Measurements from ENCODE around the gene KCNT1.

KCNT1 gene

DNA sequence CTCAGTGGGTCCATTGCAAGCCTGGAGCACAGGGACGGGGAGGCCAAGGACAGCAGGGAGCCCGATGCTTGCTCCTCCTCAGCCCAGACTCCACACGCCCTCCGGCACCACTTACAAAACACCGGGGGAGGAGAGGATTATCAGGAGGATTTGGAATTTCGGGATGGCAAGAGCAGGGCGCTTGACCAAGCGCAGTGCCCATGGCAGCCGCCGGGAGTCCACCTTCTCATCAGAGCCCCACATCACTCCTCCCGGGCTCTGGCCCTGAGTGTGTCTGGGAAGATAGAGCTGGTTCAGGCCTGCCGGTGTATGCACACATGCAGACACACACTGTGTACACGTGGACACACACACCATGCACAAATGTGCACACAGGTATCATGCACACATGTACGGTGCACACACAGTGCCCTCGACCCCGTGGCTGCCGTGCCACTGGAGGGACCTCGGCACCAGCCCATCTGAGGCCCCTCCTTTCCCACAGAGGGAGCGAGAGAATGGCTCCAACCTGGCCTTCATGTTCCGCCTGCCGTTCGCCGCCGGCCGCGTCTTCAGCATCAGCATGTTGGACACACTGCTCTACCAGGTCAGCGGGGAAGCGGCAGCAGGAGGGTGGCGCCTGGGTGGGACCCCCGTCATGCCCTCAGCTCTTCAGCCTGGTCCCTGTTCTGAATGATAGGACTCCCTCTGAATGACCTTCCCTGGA is 81.7 kb downstream of the KCNT1 start:
- DNase-seq (ENCODE audit: low read depth in 2 of 2): no peak

DNA sequence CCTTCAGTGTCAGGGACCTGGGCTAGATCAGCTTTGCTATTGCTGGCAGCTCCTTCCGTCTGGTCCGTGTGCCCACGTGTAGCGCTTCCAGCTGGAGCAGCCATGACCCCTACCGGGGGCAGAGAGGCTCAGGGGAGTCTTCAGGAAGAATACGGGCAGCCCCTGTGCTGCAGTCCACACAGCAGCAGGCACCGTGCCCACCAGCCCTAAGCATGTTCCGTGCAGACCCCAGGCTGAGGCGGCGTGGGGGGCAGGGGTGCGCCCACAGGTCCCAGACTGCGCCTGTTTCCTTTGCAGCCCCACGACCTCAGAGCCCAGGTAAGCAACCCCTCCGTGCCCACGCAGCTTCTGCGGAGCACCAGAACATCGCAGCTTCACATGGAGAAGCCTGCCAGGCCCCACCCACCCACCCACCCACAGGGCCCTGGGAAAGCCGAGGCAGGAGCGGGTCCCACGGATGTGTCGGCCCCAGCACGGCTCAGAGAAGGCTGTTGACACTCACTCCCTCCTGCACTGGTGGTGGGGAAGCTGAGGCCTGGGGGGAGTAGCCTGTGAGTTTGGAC is 83.1 kb downstream of the KCNT1 start:
- DNase-seq (ENCODE audit: low read depth in 2 of 2): no peak

DNA sequence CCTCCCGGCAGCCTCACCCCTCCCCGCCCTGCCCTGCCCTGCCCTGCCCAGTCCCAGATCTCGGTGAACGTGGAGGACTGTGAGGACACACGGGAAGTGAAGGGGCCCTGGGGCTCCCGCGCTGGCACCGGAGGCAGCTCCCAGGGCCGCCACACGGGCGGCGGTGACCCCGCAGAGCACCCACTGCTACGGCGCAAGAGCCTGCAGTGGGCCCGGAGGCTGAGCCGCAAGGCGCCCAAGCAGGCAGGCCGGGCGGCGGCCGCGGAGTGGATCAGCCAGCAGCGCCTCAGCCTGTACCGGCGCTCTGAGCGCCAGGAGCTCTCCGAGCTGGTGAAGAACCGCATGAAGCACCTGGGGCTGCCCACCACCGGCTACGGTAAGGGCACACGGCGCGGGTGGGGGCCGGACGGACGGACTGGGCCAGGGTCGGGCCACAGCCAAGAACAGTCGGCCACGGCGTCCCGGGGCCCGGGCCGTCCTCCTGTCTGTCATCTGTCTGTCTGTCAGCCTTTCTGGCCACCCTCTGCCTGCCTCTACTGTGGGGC is 84.2 kb downstream of the KCNT1 start:
- DNase-seq (ENCODE audit: low read depth in 2 of 2): no peak

DNA sequence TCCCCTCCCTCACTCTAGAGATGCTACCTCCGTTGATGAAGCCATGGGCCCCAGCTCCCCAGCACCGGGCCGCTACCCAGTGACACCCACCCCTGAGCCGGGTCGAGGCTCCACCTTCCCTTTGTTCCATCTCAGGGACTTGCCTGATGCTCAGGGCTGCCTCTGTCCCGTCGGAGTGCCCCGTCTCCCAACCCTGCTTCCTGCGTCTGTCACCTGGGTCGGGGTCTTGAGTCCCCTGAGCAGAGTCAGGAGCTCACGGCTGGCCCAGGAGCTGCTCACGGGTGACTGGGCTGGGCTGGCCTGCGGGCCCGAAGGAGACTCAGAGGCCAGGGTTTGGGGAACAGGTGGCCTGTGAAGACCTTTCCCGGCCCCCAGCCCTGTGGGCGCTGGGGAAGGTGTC is 85.3 kb downstream of the KCNT1 start:
- no peak for DNase-seq (ENCODE audit: low read depth in 2 of 2)

DNA sequence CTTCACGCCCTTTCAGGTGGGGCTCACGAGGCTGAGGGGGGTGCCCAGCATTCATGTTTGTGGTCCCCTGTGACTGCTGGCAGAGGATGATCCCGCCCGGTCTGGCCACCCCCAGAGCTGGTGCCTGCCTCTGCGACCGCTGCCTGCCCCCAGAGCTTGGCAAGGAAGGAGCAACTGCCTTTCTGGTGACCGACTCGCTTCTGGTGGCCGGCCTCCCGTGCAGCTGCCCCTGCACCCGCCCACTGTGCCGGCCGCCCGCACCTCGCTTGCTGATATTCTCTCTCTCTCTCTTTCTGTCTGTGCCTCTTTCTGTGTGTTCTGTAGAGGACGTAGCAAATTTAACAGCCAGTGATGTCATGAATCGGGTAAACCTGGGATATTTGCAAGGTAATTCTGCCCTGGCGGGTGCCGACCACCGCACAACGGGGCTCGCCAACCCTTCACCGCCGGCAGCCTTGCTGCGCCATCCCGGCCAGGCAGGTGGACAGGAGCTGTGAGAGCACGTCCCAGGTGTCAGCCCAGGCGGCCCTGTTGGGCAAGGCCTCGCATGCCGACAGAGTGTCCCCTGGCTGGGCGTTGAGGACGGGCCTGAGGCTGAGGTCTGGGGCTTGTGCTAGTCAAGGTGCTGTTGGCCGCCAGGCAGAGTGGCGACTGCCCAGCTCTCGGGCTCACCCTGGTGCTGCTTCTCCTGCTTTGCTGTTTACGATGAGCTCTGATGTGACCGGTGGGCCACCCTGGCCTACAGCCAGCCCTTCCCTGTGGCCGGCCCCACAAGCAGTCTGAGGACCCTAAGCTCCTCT is 86.0 kb downstream of the KCNT1 start:
- DNase-seq (ENCODE audit: low read depth in 2 of 2): no peak

DNA sequence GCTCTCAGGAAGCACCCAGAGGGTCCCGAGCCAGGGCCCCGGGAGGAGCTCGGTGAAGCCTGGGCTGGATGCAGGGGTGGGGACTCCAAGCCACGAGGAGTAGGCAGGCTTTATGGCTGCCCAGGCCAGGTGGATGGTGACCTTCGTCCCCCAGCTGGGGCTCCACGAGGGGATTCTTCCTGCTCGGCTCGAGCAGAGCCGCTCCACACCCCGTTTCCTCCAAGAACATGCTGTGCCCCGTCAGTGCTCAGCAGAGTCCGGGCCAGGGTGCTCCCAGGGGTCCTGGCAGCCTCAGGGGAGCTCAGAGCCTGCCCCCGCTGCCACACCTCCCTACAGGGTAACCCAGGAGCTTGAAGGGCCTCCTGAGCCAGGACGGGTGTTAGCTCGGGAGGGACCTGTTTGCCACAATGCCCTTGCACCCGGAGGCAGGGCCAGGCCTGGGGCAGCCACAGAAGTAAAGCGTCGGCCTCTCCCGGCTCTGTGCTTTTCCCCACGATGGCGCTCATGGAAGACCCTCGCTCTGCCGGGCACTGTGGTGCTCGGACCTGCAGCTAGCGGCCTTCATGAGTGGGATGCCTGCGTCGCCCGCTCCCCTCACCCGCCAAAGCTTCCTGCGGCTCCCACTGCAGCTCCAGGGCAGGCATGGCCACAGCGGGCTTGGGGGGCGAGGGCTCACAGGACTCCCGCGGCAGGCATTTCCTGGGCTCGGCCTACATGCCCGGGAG is 86.8 kb downstream of the KCNT1 start:
- no peak for DNase-seq (ENCODE audit: low read depth in 2 of 2)

DNA sequence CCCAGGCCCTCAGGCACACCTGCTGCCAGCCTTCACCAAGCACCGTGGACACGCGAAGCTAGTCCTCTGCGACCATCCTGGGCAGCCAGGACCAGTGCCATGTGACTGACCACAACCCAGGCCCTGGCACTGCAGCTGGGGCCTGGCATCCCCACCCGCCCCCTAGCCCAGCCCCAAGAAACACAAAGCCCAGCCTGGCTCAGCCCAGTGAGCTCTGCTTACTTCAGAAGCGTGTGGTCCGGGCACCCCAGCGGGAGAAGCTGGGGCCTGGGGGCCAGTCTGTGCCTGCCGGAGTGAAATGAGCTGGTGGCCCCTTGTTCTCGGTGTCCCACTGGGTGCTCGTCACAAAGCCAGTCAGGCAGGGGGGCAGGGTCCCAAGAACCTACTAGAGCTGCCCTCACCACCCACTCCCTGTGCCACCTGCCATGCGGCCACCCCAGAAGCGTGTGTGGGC is 87.9 kb downstream of the KCNT1 start:
- DNase-seq (ENCODE audit: low read depth in 2 of 2): no peak

DNA sequence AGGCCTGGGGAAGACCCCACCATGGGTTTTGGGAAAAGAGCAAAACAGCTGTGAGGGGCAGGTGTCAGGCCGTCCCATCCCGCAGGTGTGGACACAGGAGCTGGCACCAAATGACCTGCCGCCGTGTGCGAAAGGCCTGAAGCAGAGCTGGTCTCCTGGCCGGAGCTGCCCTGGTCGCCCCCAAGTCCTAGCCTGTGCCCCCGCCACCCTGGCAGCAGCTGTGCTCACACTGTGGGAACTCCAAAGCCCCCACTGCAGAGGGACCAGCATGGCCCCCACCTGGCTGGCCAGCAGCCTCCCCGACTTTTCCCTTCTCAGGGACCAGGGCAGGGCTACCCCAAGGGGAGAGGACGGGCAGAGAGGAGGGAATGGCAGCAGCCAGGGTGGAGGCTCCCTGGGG is 88.4 kb downstream of the KCNT1 start:
- no peak for DNase-seq (ENCODE audit: low read depth in 2 of 2)

DNA sequence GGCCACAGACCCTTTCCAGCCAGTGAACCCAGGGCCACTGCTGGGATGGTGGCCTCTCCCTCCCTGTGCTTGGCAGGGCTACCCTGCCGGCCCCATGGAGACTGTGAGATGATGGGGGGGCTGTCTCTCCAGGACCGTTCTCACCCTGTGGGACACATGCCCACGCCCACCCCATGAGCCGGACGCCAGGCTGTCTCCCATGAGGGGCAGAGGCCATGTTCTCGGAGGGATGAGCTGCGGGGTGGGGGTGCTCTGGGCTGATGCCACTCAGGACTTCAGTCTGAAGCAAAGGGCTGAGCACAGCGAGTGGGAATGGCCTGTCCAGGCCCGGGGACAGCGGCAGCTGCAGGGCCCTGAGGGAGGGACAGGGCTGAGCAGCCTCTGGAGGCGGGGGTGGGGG is 88.9 kb downstream of the KCNT1 start:
- no peak for DNase-seq (ENCODE audit: low read depth in 2 of 2)

DNA sequence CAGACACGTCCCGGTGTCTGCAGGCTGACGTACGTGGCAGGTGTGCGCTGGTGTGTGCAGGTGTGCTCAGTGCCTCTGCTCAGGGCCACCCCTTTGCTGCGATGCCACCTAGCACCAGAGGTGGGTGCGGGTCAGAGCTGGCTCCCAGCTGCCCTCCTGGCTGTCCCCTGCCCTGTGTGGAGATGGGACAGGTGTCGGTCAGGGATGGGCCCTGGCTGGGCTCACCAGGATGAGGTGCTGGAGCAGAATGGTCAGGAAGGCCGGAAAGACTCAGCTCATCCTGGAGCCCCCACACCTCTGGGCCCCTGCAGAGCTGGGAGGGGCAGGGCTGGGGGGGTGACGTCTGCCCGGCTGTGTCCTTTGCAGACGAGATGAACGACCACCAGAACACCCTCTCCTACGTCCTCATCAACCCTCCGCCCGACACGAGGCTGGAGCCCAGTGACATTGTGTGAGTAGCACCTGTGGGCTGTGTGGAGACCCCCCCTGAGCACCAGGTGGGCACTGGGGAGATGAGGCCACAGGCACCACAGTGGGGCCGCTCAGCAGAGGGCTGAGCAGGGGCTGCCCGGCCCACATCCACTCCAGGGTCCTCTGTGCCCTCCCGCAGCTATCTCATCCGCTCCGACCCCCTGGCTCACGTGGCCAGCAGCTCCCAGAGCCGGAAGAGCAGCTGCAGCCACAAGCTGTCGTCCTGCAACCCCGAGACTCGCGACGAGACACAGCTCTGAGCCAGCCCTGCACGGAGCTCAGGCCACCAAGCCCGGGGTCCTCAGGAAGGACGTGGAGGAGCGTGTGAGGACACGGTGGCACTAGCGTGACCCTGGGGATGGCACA is 89.7 kb downstream of the KCNT1 start:
- DNase-seq (ENCODE audit: low read depth in 2 of 2): no peak

DNA sequence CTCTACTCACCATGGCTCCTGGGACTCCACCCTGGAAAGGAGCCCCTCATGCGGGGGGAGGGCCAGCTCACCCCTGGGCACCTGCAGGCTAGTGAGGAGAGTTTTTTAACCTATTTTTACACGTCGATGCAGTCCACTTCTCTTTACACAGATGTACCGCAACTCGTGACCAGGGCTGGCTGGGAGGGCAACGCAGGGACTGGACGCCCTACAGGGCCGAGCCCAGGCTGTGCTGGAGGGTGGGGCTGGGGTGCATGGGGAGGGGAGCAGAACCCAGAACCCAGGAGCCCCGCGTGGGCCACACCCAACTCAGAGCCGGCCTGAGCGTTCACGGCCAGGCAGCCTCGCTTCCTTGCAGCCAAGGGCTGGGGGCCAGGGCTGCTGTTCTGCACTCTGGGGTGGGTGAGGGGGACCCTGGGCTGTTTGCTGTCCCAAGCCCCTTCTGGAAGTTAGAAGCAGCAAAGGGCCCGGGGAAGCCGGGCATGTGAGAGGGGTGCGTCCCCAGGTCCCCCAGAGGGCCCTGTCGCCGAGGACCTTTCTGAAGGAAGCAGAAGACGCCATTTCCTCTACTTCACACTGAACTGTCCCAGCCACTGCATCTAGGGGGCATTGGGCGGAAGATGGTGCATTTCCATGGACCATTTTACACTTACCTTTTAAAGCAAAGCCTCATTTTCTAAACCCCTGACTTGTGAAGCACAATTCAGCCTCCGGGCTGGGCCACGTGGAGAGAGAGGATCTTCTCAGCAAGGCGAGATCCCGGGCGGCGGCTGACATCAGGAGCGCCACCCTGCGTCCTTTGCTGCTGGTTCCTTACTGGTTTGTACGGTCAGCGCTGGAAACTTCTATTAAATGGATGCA is 90.5 kb downstream of the KCNT1 start:
- DNase-seq (ENCODE audit: low read depth in 2 of 2): no peak

DNA sequence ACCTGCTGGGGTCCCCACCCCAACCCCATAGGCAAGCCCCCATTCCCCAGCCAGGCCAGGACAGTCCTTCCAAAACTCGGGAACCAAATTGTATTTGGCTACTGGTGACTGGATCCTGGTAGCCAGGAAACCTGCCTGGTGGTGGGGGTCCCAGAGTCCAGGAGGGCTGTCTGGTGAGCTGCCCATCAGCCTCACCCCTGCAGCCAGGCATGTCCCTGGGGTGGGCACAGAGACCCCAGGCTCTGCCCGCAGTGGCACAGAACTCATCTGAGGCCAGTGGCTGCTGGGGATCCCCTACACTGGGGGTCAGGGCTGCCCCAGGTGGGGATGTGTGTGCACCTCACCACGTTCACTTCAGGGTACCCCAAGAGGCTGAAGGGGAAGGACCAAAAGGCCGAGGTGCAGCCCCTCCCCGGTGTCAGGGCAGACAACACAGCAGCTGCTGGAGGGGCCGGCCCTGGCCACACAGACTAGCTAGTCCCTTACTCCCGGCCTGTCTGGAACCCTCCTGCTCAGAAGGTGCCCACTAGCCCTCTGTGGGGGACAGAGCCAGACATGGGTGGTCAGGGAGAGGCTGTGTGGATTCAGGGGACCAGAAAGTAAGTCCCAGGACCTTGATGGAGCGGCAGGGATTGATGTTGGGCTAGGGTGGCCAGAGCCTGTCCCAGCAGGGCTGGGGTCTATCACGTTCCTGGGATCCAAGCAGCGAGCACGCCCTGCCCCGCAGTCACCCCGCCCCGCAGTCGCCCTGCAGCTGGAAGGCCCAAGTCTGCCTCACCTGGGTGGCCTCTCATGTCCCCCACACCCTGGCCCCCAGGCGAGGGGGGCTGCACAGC is 91.5 kb downstream of the KCNT1 start:
- DNase-seq (ENCODE audit: low read depth in 2 of 2): no peak

DNA sequence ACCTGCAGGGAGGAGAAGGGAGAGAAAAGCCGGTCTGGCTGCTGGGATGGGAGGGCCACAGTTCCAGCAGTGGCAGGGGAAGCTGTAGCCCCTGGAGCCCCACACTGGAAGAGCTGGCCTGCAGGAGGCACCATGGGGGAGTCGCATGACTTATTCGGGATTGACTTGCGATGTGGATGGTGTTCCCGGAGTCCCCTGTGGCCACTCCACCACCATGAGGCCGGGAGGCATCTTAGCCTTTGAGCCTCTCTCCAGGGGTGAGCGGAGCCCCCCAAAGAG is 92.0 kb downstream of the KCNT1 start:
- DNase-seq (ENCODE audit: low read depth in 2 of 2): no peak

DNA sequence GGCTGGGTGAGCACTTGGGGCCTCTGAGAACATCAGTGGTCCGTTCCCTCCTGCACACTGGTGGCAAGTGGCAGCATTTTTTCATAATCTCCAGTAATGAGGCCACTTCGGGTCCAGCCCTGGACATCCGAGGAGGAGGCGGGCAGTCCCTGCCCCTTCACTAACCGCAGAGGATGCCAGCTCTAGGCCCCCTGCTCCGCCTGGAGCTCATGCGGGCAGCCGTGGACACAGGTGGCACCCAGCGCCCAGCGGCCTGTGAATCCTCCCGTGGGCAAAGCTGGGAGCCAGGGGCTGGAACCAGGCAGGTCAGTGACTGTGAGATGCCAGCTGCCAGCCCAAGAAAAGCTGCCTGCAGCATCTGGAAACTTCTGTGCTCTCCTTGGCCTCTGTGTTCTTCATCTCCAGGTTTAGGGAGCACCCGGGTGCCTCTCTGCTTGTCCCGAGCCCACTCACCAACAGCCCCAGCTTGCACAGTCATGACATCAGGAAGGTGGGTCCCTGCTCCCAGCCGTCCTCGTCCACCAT is 92.4 kb downstream of the KCNT1 start:
- no peak for DNase-seq (ENCODE audit: low read depth in 2 of 2)

DNA sequence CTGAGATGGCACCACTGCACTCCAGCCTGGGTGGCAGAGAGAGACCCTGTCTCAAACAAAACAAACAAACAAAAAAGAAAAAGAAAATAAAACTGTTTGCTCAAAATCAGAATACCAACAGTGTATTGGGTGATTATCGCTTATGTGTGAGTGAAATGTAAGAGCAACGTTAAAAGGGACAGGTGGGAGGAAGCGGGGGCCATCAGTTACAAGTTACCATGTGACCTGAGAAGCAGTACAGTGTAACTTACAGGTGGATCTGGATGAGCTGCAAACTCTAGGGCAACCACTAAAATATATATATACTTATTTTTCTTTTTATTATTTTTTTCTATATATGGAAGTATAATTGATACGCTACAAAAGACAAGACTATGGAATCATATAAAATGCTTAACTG is 93.4 kb downstream of the KCNT1 start:
- DNase-seq (ENCODE audit: low read depth in 2 of 2): no peak

DNA sequence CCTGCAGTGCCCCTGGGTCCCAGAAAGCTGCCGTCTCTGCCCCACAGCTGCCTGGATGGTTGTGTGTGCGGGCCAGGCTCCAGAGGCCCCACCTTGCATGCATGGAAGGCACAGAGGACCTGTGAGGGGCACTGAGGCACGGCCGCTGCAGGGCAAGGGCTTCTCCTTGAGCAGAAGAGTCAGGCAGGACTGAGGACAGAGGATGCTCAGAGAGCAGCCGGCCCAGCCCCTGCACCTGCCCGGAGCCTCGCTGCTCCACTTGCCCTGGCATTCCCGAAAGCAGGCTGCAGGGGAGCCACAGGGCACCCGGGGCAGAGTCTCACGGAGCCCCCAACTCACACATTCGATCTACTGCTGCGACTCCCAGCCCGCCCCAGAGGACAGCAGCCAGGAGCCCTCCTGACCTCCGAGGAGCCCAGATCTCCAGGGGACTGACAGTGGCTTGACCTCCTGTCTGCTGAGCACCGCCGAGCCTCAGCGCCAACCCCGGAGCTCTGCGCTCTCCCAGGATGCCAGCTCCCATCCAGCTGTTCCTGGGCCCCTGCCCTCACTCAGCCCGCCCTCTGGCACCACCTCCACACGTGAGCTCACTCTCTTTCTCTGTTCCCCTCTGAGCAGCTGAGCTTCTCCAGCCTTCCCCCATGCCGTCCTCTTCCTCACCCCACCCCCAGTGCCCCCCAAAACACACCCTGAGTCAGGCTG is 95.0 kb downstream of the KCNT1 start:
- DNase-seq (ENCODE audit: low read depth in 2 of 2): no peak

DNA sequence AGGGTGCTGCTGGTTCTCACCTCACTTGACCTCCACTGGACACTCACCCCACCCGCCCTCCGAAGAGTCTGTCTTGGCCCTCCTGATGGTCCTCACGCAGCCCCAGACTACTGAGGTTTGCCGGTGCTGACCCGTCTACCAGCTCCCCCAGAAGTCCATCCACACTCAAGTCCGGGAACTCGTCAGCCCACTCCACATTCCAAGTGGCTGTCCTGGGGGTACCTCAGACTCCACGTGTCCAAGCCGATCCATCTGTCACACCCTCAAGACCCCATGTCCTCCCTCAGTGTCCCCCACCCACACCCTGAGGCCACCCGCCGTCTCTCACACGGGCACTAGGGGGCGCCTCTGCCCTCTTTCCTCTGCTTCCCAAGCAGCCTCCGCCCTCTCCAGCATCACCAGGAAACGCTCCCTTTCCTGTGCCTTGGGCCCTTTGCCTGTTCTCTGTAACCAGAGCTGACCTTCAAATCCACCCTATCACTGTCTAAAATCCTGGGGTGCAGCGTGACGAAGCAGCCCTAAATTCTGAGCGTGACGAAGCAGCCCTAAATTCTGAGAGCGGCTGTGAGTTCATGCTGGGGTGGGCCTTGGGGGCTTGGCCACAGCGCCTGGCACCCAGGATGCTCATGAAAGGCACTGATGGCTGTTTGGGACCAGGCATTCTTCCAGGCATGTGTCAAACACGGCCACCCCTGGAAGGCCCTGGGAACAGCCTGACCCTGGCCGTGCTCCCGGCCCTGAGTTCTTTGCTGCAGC is 95.7 kb downstream of the KCNT1 start:
- DNase-seq (ENCODE audit: low read depth in 2 of 2): no peak

DNA sequence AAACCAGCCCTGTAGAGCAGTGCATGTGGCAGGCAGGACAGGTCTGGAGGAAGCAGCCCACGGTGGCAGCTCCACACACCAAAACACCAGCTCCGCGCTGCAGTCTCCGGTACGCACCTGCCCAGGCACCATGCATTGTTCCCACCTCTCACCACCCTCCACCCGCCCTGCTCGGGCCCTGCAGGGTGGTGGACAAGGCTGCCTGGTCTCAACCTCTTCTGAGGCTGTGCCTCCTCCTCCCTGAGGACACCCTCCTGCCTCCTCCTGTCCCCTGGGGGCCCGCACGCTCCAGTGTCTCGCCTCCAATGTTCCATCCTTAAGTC is 96.2 kb downstream of the KCNT1 start:
- DNase-seq (ENCODE audit: low read depth in 2 of 2): no peak
